Measurements from ENCODE around the gene SLC22A13. TPM values are rescaled to one million over a fixed set of nuclear protein-coding genes. Genes with fewer than 3 reads are reported as not detected.

The SLC22A13 gene
- total RNA-seq, 2 experiments from 2014 or later: 0.23 to 0.36 TPM

DNA sequence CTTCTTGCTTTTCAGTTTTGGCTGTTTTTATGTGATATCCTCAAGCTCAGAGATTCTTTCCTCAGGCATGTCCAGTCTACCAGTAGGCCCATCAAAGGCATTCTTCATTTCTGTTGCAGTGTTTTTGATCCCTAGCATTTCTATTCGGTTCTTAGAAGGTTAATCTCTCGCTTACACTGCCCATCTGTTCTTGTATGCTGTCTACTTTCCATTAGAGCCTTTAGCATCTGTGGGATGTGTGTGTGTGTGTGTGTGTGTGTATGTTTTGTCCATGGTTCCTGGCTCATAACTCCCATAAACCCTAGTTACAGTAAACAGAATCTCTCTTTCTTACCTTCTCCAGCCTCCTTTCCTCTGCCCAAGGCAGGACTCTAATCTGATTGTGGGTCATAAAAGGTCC lies 5.1 kb upstream of the SLC22A13 start:
- CTCF ChIA-PET: no interaction called here
- POLR2A ChIA-PET: no interaction called here

- ChIA-PET POLR2A (interaction anchor here (0.5 kb wide), 1 partner anchor 24 kb away, joined by 6 read pairs; no protein-coding TSS in a partner anchor), CTCF (no interaction called here)
Observed at GRCh38 chr3:38264353-38264771, 1.2 kb upstream of the SLC22A13 start.

- ChIA-PET CTCF (no interaction called here), POLR2A (interaction anchor here (0.5 kb wide), 1 partner anchor 24 kb away, joined by 6 read pairs; no protein-coding TSS in a partner anchor)
Observed at GRCh38 chr3:38264779-38265178, 833 bp upstream of the SLC22A13 start.

DNA sequence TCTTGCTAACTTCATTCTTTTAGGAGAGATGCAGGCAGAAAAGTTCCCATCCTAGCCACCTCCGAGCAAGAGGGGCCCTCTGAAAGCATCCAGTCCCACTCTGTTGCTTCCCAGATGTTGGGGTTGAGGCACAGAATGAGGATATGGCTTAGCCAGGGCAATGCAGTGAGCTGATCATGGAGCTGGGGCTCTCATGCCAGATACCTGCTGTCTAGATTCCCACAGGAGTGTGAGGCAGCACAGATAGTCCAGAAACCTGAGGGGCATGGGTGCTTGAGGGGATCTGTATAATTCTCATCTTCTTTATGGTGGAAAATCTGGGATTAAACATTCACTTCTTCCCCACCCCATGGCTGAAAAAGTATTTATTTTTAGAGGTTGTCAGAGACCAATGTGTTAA lies 1.2 kb downstream of the SLC22A13 start:
- ChIA-PET CTCF (no interaction called here), POLR2A (no interaction called here)

GRCh38 chr3:38267662-38268061 lies 2.0 kb downstream of the SLC22A13 start:
- CTCF ChIA-PET: interaction anchor here (0.6 kb wide), 1 partner anchor 146 kb away, joined by 3 read pairs; no protein-coding TSS in a partner anchor
- POLR2A ChIA-PET: no interaction called here

DNA sequence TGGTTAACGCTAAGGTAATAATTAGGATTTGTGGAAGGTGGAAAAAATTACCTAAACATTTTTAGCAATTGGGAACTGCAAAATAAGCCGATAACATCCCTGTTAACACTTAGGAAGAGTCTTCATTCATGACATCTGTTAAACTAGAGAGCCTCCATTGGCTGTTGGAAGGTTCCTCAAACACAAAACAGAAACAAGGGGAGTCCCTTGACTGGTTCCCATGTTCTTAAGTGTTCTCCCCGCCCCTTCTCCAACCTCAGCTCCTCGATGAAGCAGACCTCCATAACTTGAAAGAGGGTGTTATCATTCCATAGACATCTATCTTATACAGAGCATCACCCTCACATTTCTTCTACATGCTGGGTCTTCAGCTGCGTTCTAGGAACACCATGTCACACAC lies 2.5 kb downstream of the SLC22A13 start:
- ChIA-PET POLR2A (no interaction called here), CTCF (no interaction called here)

- POLR2A ChIA-PET: no interaction called here
Observed at GRCh38 chr3:38268522-38268921, 2.9 kb downstream of the SLC22A13 start.

GRCh38 chr3:38270606-38271005 lies 5.0 kb downstream of the SLC22A13 start:
- CTCF ChIA-PET: no interaction called here

More at GRCh38 chr3:38268522-38268921, 2.9 kb downstream of the SLC22A13 start:
- CTCF ChIA-PET: no interaction called here

GRCh38 chr3:38271553-38271952 lies 5.9 kb downstream of the SLC22A13 start:
- ChIA-PET POLR2A (no interaction called here), CTCF (no interaction called here)

More at GRCh38 chr3:38270606-38271005, 5.0 kb downstream of the SLC22A13 start:
- POLR2A ChIA-PET: no interaction called here

GRCh38 chr3:38274864-38275649 lies 9.4 kb downstream of the SLC22A13 start:
- ChIA-PET POLR2A (no interaction called here), CTCF (interaction anchor here (1.2 kb wide), 1 partner anchor 301 kb away, joined by 3 read pairs; no protein-coding TSS in a partner anchor)

DNA sequence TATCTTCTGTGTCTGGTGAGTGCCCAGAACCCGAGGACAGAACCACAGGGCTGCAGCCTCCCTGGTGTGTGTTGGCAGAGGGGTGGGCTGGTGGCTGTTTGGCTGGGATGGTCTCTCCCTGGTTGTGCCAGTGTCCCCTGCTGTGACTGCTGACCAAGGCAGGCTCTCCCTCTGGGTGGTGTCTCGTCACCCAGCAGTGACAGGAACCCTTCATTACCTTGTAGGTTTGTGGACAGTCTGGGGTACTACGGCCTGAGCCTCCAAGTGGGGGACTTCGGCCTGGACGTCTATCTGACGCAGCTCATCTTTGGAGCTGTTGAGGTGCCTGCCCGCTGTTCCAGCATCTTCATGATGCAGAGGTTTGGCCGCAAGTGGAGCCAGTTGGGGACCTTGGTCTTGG lies 10.0 kb downstream of the SLC22A13 start:
- CTCF ChIA-PET: no interaction called here
- POLR2A ChIA-PET: no interaction called here

DNA sequence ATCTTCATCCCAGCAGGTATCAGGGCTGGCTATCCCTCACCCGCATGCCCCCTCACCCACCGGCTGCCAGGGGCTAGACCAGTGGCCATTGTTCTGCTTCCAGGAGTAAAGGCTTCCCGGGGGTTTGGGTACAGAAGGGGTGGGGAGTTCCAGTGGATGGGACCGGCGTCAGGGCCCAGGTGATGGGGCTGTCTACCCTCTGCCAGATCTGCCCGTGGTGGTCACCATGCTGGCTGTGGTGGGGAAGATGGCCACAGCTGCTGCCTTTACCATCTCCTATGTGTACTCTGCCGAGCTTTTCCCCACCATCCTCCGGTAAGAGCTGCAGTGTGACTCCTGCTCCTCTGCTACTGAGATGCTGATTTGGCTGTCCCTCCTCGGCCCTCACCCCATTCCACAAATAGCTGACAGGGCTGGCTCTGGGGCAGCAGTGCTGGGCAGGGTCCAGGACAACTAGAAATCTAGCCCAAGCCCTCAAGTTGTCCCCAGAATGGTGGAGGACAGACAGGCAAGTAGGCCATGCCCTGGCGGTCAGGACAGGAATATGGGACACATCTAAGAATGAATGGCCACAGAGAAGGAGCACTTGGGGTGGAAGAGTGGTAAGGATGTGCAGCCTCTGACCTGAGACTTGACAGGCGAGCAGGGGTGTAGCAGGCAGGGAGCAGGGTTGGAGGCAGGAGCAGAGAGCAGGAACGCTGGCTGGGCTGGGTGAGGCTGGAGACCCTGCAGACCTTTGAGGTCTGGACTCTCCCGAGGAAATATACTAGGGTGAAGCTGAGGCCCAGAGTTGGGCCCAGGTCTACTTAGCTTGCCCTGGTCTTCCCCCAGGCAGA lies 10.7 kb downstream of the SLC22A13 start:
- ChIA-PET POLR2A (no interaction called here), CTCF (no interaction called here)

DNA sequence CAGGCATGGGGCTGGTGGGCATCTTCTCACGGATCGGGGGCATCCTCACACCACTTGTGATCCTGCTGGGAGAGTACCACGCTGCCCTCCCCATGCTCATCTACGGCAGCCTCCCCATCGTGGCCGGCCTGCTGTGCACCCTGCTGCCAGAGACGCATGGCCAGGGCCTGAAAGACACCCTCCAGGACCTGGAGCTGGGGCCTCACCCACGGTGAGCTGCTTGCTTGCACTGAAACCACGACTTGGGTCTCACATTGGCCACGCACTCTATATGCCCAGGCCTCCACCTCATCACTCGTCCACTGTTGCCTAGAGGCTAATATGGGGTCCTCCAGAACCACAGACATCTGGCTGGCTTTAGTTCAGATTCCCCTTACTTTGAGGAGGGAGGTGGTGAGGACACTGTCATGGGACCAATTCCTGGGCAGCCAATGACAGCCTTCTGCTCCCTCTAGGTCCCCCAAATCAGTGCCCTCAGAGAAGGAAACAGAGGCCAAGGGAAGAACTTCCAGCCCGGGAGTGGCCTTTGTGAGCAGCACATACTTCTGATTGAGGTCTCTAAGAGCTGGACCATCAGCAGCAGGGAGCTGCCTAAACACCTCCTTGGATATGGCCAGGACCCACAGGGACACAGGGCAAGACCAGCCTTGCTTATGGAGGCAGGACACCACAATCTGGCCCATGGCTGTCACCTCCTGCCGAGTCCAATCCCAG lies 11.5 kb downstream of the SLC22A13 start:
- POLR2A ChIA-PET: no interaction called here
- CTCF ChIA-PET: no interaction called here

DNA sequence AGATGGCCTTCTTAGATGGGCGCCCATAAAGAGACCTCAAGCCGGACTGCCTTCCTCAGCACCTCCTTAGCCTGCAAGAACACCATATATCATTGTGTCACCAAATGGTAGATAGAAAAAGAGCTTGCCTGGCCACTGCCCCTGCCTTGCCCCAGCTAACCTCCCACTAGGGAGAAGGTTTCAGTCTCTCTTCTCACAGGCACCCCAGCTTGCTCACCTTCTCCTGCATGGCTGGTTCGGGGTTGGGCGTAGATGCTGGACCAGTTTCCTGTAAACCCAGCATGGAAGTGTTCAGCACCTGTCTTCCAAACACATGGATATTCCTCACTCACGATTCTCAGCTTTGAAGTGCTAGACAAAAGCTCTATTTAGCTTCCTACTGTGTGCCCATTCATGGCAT lies 13.2 kb downstream of the SLC22A13 start:
- ChIA-PET CTCF (interaction anchor here (0.7 kb wide), 1 partner anchor 629 kb away, joined by 4 read pairs; no protein-coding TSS in a partner anchor), POLR2A (no interaction called here)

DNA sequence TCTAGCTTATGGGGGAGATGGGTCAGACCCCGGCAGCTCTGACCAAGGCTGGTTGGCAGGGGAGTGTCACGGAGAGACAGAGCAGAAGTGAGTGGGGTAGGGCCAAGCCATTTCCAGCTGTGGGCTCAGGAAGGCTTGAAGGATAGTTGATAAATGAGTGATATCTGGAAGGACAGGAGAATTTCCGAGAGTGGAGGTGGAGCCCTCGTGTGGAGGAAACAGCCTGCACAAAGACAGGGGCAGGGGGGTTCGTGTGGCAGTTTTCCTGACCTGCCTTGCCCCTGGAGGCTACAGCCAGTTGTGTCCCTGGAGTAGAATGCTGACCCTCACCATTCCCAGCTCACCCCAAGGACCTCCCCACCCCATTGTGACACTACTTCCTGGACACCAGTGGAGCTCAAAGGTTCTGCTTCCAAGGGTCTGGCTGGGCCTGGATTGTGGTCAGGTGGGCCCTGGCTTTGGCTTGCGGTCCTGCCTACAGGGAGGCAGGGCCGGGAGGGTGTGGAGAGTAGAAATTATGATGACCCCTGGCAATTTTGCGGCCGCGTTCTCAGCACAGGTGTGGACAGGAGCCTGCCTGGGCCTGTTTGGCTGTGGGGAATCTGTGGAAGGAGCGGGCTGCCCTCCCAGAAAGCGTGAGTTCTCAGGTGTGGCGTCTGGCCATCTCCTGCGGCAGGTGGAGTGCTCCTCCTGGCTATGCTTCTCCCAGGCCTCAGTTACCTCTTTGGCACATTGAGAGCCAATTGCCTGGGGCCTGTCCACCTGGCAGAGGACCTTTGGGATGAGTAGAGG lies 16.5 kb downstream of the SLC22A13 start, which contains the start of gene SLC22A14:
TSS of gene SLC22A14 (plus strand) at position 400 of the 792 bp plus-strand sequence. CDS start 23,733 bp downstream, outside the sequence.
- CTCF ChIA-PET: no interaction called here
- POLR2A ChIA-PET: no interaction called here

DNA sequence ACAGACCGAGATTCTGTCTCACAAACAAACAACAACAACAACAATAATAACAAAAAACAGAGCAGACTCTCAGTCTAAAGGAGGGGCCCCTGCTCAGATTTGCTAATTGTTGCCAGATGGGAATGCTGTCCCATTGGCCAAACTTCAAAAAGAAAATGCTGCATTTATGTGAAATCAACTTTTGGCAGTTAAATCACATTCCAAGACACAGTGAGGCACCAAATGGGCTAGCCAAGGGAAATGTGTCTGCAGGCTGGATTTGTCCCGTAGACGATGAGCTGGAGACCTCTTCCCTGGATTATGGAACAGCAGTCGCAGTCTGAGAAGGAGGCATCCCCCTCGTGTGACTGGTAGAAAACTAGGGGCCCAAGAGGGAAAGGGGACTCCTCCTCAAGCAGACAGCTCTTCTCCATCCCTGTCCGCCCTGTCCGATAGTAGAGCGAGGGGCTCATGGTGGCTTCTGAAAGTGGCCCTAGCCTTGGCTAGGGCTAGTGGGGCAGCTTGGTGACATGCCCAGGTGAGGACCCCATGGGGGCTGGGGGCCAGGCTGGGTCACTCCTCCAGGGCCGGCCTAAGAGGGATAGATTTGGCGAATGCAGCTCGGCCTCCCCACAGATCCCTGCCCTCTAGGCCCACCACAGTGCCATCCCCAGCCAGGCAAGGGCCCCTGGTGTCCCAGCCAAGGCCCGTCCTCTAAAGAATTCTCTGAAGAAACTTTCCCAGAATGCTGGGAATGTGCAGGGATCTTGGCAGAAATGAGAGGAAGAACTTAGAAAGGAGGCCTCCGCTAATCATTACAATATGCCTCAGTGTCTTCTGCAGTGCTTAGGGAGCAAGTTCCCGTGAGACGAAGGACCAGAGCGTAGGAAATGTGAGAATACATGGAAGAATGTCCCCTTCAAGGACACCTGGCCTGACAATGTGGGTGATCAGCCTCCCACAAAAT lies 18.5 kb downstream of the SLC22A13 start:
- CTCF ChIA-PET: no interaction called here
- POLR2A ChIA-PET: no interaction called here

GRCh38 chr3:38284756-38285150 lies 19.1 kb downstream of the SLC22A13 start:
- CTCF ChIA-PET: no interaction called here
- POLR2A ChIA-PET: no interaction called here
